HG02610 (cell line): ENCODE results near the gene NR2C2.
A peak's percentile ranks its signal among the peaks of the same experiment; 100 is the strongest.
"Not testable (repeated sequence)": the region's sequence is repeated elsewhere in the genome, so short reads cannot be mapped to it uniquely, and the experiment has no call there.

Experiments used
- ATAC-seq: cut with Tn5 transposase; IDR thresholded peaks from one replicate; pipeline ENCODE4 v1.9.1; 2021; ENCODE audit warnings: mild to moderate bottlenecking, moderate library complexity; ENCODE audit not compliant: unreplicated experiment

Gene NR2C2

DNA sequence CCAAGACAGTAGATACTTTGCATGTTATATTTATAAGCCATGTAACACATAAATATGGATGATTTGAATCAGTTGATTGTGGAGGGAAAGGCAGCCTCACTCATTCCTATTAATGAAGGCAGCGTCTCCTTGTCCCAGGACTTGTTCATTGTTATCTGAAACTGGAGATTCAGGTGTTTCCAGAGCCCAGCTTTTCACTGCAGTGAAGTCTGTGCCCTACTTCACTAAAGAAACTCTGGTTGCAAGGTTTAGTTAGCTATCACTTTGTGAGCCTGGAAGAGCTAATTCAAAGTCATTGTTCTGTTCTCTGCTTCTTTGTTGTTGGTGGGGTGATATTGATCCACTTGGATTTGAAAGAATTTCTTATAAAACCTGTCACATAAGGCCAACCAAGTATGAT, 9.8 kb downstream of the NR2C2 start:
- no peak for ATAC-seq

DNA sequence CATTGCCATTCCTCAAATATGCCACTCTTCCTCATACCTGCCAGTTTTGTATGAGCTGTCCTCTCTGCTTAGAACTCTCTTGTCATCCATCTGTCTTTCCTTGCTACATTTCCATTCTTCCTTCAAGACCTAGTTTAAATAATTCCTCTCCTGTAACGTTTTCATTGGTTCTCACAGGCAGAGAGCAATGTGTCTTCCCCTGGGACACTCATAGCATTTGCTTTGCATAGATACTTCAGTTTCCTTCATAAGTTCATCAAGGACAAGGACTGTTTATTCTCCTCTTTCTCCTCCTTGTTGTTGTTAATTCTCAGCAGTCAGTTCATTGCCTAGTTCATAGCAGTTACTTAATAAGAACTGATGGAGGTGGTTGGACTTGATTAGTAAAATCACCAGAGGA, 10.5 kb downstream of the NR2C2 start:
- ATAC-seq, result peak; percentile 52

GRCh38 chr3:14959359-14959943, 12.1 kb downstream of the NR2C2 start:
- ATAC-seq, result peak; percentile 59

DNA sequence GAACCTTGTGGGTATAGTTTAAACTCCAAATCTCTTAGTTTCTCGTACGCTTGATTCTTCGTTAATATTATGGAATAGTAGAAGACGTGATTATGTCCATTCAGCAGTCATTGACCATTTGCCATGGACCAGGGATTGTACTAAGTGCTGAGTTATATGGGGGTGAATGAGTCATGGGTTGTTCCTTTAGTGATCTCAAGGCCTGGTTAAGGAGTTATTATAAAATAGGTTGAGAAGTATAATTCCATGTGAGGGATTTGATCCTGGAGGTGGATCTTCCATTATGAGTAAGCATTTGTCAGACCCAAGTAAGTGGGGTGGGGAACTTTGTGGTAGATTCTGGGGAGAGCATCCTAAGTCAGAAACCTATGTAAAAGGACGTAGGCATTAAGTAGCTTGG, 15.4 kb downstream of the NR2C2 start:
- ATAC-seq, result no peak

DNA sequence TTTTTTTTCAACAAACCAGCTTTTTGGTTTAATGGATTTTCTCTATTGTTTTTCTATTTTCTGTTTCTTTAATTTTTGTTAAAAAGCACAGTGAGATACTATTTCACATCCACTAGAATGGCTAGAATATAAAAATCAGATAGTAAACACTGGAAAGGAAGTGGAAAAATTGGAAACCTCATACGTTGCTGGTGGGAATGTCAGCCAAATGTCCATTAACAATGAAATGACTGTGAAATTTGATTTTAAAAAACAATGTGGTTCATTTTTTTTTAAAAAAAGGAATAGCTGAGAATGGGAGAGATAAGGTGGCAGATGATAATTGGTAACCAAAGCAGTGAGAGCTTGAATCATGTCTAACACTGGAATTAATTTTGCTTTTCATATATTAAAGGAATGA, 19.9 kb downstream of the NR2C2 start:
- no peak for ATAC-seq

- ATAC-seq, result no peak
Measured at GRCh38 chr3:14969671-14970070, 22.3 kb downstream of the NR2C2 start.

DNA sequence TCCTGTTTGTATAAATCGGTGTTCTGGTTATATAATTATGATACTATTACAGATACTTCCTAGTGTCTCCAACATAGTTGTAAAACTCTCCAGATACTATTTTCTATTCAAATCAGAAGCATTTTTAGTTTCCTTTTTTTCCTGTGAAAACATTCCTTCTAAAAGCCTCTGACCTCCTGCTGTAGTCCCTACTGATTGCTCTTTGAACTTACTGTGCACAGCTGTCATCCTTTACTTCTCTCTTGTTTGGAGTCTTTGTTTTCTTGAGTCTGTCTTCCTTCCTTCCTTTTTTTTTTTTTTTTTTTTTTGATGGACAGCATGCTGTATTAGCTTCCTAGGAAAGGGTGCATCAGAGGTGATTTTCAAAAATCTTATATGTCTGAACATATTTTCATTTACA, 28.9 kb downstream of the NR2C2 start:
- no peak for ATAC-seq

- ATAC-seq, result peak; percentile 84
Measured at GRCh38 chr3:14980689-14981088, 33.3 kb downstream of the NR2C2 start.

GRCh38 chr3:14984581-14985113, 37.3 kb downstream of the NR2C2 start:
- no peak for ATAC-seq

DNA sequence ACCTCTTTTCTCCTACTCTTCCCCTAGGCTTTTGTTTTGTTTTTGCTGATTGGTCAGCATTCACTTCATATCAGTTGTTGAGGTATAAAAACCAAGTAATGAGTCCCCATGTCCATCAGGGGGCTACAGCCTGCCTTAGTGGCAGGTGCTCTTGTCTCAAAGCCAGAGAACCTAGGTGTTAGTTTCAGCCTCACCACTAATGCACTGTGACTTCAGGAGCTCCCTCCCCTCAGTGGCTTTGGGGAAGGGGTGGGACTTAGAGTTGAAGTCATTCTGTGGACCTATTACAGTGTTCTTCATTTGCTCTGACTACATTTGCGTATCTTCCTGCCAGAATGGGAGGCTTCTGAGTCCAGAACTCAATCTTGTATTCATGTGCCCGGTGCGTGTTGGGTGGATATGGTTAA, 41.6 kb downstream of the NR2C2 start:
- ATAC-seq, result peak; percentile 100

DNA sequence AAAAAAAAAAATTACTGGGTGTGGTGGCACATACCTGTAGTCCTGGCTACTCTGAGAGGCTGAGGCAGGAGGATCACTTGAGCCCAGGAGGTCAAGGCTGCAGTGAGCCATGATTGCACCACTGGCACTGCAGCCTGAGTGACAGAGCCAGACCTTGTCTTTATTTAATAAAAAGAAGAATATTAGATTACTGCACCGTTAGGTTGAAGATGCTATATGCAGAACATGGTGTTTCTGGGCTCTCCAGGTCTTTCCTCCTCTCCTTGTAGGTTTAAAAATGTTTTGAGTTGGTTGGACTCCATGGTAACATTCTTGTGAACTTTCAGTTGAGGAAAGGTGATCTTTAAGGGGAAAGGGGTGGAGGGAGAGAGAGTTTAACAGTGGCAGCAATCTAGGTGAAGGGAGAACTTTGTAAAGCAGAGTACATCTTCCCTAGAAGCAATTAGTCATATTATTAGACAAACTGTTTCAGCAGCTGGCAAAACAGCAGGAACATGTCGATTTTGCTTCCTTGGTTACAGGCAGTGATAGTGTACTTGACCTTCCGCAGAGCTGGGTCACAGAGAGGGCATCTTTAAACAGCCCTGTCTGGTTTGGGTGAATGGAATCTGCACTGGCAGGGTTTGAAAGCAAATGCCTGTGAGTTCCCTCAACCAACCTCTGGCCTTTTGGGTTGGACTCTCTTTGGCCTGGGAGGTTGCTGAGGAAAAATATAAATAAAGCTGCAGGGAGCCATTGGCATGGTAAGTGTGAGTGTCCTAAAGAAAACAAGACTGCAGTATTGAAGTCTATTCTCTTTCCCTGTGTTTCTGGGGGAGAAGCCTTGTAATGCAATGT, 42.8 kb downstream of the NR2C2 start:
- no peak for ATAC-seq

GRCh38 chr3:14990780-14991148, 43.4 kb downstream of the NR2C2 start:
- ATAC-seq, result no peak

- no peak for ATAC-seq
Measured at GRCh38 chr3:14991151-14991742, 43.9 kb downstream of the NR2C2 start.

- ATAC-seq, result no peak
Measured at GRCh38 chr3:14991818-14992612, 44.6 kb downstream of the NR2C2 start.

GRCh38 chr3:14997941-14998340, 50.6 kb downstream of the NR2C2 start:
- no peak for ATAC-seq

- not testable (repeated sequence) for ATAC-seq
Measured at GRCh38 chr3:14999182-14999581, 51.8 kb downstream of the NR2C2 start.

DNA sequence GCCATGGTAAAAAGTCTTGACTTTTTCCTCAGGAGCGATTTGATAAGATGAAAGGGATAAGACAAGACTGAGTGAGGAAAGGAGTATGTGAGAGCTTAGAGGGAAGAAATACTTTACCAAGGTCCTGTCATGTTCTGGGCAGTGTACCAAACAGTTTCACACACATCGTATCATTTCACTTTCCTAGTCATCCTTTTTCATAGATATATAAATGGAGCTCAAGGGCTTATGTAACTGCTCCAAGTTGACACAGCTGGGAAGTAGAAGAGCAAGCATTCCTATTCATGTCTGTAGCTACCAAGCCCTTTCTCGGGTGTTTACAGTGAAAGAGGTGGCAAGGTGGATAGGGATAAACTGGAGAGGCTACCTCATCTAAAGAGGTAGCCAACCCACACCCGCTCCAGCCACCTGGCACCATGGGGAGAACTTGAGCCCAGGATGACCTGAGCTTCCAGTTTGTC, 60.3 kb downstream of the NR2C2 start:
- no peak for ATAC-seq

DNA sequence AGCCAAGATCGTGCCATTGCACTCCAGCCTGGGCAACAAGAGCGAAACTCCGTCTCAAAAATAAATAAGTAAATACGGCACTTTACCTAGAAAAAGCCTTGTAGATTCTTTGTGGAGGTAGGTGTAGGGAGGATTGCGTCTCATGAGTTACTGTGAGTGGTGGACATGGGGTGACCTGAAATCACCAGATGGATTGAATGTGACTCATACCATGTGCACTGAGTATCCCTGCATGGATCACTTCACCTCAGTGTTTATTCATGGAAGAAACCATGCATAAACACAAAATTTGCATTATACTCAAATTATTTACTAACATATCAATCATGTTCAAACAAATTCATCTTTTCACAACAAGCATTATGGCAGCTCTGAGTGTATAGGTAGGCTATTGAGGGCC, 61.8 kb downstream of the NR2C2 start:
- no peak for ATAC-seq

DNA sequence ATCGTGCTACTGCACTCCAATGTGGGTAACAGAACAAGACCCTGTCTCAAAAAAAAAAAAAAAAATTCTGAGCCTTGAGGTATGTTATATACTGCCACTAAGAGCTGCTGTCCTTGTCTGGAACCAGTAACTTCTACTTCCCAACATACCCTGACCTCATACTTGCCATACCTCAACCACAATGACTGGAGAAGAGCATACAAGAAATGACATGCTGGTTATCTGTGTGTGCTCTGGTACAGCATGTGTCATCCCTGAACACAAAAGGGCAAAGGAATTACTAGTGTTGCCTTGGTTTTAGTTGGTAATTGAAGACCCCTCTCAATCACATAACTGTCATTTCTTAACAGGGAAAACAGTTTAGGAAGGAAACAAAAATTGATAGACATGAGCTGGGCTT, 63.3 kb downstream of the NR2C2 start:
- ATAC-seq, result no peak

DNA sequence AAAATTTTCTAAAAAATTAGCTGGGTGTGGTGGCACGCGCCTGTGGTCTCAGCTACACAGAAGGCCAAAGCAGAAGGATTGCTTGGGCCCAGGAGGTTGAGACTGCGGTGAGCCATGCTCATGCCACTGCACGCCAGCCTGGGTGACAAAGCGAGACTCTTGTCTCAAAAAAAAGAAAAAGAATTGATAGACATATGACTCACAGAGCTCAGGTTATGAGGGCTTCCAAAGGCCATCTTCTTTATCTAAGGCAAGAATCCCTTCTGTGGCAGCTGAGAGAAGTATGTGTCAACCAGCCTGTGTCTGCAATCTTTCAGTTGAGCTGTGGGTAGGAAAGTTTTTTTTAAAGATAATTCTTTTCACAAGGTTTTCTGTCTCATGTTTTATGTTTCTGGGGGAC, 63.8 kb downstream of the NR2C2 start:
- no peak for ATAC-seq
